SK-N-SH (cell line): ENCODE data around the gene MVB12B.

Source experiments
- ELF1 ChIP-seq: IDR thresholded peaks from 2 replicates; pipeline ENCODE4 v1.4.0; 2012
- EZH2phosphoT487 ChIP-seq: fragments of 200-600 bp; sonication (generic); IDR thresholded peaks from 2 replicates; pipeline ENCODE4 v1.6.1; 2017; ENCODE audit warnings: low read depth, mixed run types, mild to moderate bottlenecking, antibody characterized with exemption, moderate library complexity, borderline replicate concordance
- RAD21 ChIP-seq: IDR thresholded peaks from 2 replicates; pipeline ENCODE4 v1.6.1; 2012; ENCODE audit warnings: mild to moderate bottlenecking, low read length
- SIN3A ChIP-seq: IDR thresholded peaks from 2 replicates; pipeline ENCODE4 v1.6.1; 2012; ENCODE audit warnings: low read depth, mild to moderate bottlenecking, low read length, moderate library complexity, borderline replicate concordance
- USF1 ChIP-seq: IDR thresholded peaks from 2 replicates; pipeline ENCODE4 v1.4.0; 2012; ENCODE audit warnings: low read depth, borderline replicate concordance
- YY1 ChIP-seq: IDR thresholded peaks from 2 replicates; pipeline ENCODE4 v1.4.0; 2012; ENCODE audit warnings: low read depth, mild to moderate bottlenecking
- TF ChIP-seq, protein P1 (sequence below): fragments of 200-600 bp; sonication (generic); IDR thresholded peaks from 2 replicates; pipeline ENCODE4 v1.6.1; 2017; ENCODE audit warnings: antibody characterized with exemption, mild to moderate bottlenecking, moderate library complexity

GRCh38 chr9:126367139-126367538, 40.5 kb downstream of the MVB12B start:
- TF ChIP-seq USF1: no peak
- TF ChIP-seq, protein P1, sequence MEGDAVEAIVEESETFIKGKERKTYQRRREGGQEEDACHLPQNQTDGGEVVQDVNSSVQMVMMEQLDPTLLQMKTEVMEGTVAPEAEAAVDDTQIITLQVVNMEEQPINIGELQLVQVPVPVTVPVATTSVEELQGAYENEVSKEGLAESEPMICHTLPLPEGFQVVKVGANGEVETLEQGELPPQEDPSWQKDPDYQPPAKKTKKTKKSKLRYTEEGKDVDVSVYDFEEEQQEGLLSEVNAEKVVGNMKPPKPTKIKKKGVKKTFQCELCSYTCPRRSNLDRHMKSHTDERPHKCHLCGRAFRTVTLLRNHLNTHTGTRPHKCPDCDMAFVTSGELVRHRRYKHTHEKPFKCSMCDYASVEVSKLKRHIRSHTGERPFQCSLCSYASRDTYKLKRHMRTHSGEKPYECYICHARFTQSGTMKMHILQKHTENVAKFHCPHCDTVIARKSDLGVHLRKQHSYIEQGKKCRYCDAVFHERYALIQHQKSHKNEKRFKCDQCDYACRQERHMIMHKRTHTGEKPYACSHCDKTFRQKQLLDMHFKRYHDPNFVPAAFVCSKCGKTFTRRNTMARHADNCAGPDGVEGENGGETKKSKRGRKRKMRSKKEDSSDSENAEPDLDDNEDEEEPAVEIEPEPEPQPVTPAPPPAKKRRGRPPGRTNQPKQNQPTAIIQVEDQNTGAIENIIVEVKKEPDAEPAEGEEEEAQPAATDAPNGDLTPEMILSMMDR: no peak
- TF ChIP-seq EZH2phosphoT487: no peak
- TF ChIP-seq RAD21: no peak
- no peak for TF ChIP-seq YY1
- no peak for TF ChIP-seq SIN3A
- TF ChIP-seq ELF1: no peak
